K562 (cell line): ENCODE results near the gene LIPT2. TPM values are rescaled to one million over a fixed set of nuclear protein-coding genes. Genes with fewer than 3 reads are reported as not detected.

Experiments used
- ATAC-seq: fragments of 200-7000 bp; cut with Tn5 transposase; 3 replicates; pipeline ENCODE4 v1.9.1; 2020; ENCODE audit warnings: moderate library complexity
- BruUV-seq: library from RNA; stranded (reverse); fragments of 400-500 nt; replicated peaks from 2 replicates; lab custom pipeline; 2021; lab: Mats Ljungman, UMichigan
- CTCF ChIA-PET: fragments of 300-600 bp; formaldehyde crosslinking; extraction: SDS; loops from one replicate; lab custom pipeline; 2021; ENCODE audit warnings: low intra/inter-chr PET ratio; lab: Yijun Ruan, JAX
- POLR2A ChIA-PET: fragments of 300-600, 350-650 bp; sonication (Branson Sonifier 250); formaldehyde crosslinking; extraction: SDS; loops from one replicate; lab custom pipeline; 2021; ENCODE audit warnings: antibody characterized with exemption, inconsistent platforms; lab: Yijun Ruan, JAX
- DNase-seq, 4 experiments: peaks; one replicate each; pipeline versions ENCODE4 v3.0.0 to v3.0.0-alpha.2; 2011 to 2018; ENCODE audit warnings: low spot score in 3 of 4, mixed read lengths in 3 of 4; ENCODE audit errors: extremely low read depth in 1 of 4
- FAIRE-seq: peaks from 2 replicates; lab custom pipeline; 2011; peaks lifted over from hg19 to GRCh38; lab: Jason Lieb, UNC
- H2AFZ ChIP-seq: 2 replicates; pipeline ENCODE4 v1.6.0; 2011; ENCODE audit warnings: low read depth, low read length, control low read depth, inconsistent platforms
- H3K27ac ChIP-seq: fragments of 200-600 bp; 3 replicates; pipeline ENCODE4 v1.8.0; 2011; ENCODE audit warnings: low read depth, mild to moderate bottlenecking, control low read depth, inconsistent platforms, low read length, moderate library complexity, mixed read lengths; ENCODE audit errors: extremely low read depth
- H3K27me3 ChIP-seq, 2 experiments: fragments of 300-600 bp in 1 of 2; 2 replicates in 1 of 2; 3 replicates in 1 of 2; pipeline versions ENCODE4 v1.6.0 to v1.8.0; 2011; ENCODE audit warnings: inconsistent platforms in 2 of 2, low read length in 2 of 2, mild to moderate bottlenecking in 1 of 2, mixed read lengths in 1 of 2, moderate library complexity in 1 of 2; ENCODE audit not compliant: control insufficient read depth in 2 of 2, insufficient read depth in 2 of 2
- H3K36me3 ChIP-seq: fragments of 300-600 bp; 3 replicates; pipeline ENCODE4 v1.8.0; 2011; ENCODE audit warnings: mild to moderate bottlenecking, low read length, inconsistent platforms; ENCODE audit not compliant: control insufficient read depth, insufficient read depth
- H3K4me1 ChIP-seq, 2 experiments: fragments of 200-600 bp in 1 of 2; replicated peaks in 1 of 2; 2 replicates in 1 of 2; 3 replicates in 1 of 2; pipeline versions ENCODE4 v1.5.1 to v1.8.0; 2011; ENCODE audit warnings: inconsistent platforms in 2 of 2, low read length in 2 of 2, mild to moderate bottlenecking in 1 of 2, mixed read lengths in 1 of 2, moderate library complexity in 1 of 2; ENCODE audit not compliant: control insufficient read depth in 2 of 2, insufficient read depth in 2 of 2
- H3K4me2 ChIP-seq: 2 replicates; pipeline ENCODE4 v1.6.1; 2011; ENCODE audit warnings: low read length, control low read depth, inconsistent platforms, mixed read lengths; ENCODE audit not compliant: insufficient read depth
- H3K4me3 ChIP-seq: fragments of 200-600 bp; sonication (generic), shearing (Covaris generic); 2 replicates; pipeline ENCODE4 v1.5.1; 2016; ENCODE audit warnings: control low read depth, inconsistent platforms
- H3K79me2 ChIP-seq: fragments of 200-600 bp; 3 replicates; pipeline ENCODE4 v1.8.0; 2011; ENCODE audit warnings: low read length, inconsistent platforms; ENCODE audit not compliant: control insufficient read depth, insufficient read depth
- H3K9ac ChIP-seq, 2 experiments: 2 replicates each; pipeline versions ENCODE4 v1.6.0 to v1.6.1; 2011; ENCODE audit warnings: low read depth in 2 of 2, low read length in 2 of 2, control low read depth in 1 of 2, inconsistent platforms in 1 of 2, mild to moderate bottlenecking in 1 of 2, mixed read lengths in 1 of 2; ENCODE audit not compliant: insufficient read depth in 1 of 2
- H3K9me1 ChIP-seq: one replicate; pipeline ENCODE4 v1.6.0; 2011; ENCODE audit warnings: inconsistent platforms, mild to moderate bottlenecking, low read length, moderate library complexity; ENCODE audit not compliant: control insufficient read depth, insufficient read depth
- H3K9me3 ChIP-seq: replicated peaks from 2 replicates; pipeline ENCODE4 v1.5.1; 2011; ENCODE audit warnings: low read depth, low read length, inconsistent platforms; ENCODE audit not compliant: control insufficient read depth, insufficient read depth
- H4K20me1 ChIP-seq: replicated peaks from 2 replicates; pipeline ENCODE4 v1.6.1; 2011; ENCODE audit warnings: low read length, inconsistent platforms, mixed read lengths; ENCODE audit not compliant: control insufficient read depth, insufficient read depth
- CREB1 ChIP-seq, 2 experiments: sonication (generic) in 1 of 2; formaldehyde crosslinking in 1 of 2; IDR thresholded peaks; 2 replicates each; pipeline versions ENCODE4 v1.6.1 to v1.8.0; 2012 to 2022; ENCODE audit warnings: inconsistent platforms in 1 of 2, mild to moderate bottlenecking in 1 of 2, missing genetic modification reagents in 1 of 2, moderate library complexity in 1 of 2
- SAFB2 ChIP-seq: fragments of 200-400 bp; formaldehyde crosslinking; IDR thresholded peaks from 2 replicates; pipeline ENCODE4 v1.6.1; 2018; ENCODE audit warnings: borderline replicate concordance, low read length, low read depth, moderate library complexity; ENCODE audit not compliant: severe bottlenecking
- WGBS: fragments of 100-300 bp; shearing (Covaris generic); methylation state at CpG from one replicate; pipeline ENCODE4 v1.1.6; 2016; ENCODE audit warnings: low coverage, mixed read lengths; ENCODE audit not compliant: insufficient coverage; ENCODE audit errors: missing lambda C conversion rate; 5-methylcytosine and 5-hydroxymethylcytosine counted together
- in situ Hi-C: fragments of 300-500 bp; cut with MboI; formaldehyde crosslinking; loops from 4 replicates; pipeline ENCODE4 v1.15.0; 2018; ENCODE audit warnings: inconsistent platforms, mixed read lengths
- intact Hi-C: fragments of 100-400 bp; cut with micrococcal nuclease; formaldehyde crosslinking; loops from 2 replicates; pipeline ENCODE4 v1.14.2; 2022
- polyA plus RNA-seq, 8 experiments: library from polyadenylated mRNA; depleted of rRNA in 4 of 8; stranded (reverse) in 5 of 8; unstranded in 3 of 8; fragments of >200 nt; fragmentation: Nextera tagmentation in 2 of 8; fragmentation: Illumina TruSeq in 1 of 8; extraction: Ambion mirVana in 2 of 8; extraction: Trizol in 1 of 8; gene quantifications; 2 replicates each; pipeline versions ENCODE4 v1.2.1 to v1.2.3, GENCODE V29; 2011 to 2014; ENCODE audit warnings: inconsistent platforms in 1 of 8, missing spikeins in 1 of 8
- total RNA-seq, 7 experiments: library from RNA; depleted of rRNA in 6 of 7; stranded (reverse); fragments of >200 nt in 6 of 7; fragmentation: Illumina TruSeq in 2 of 7; extraction: Trizol in 2 of 7; gene quantifications; 2 replicates each; pipeline versions ENCODE4 v1.2.1 to v1.2.3, GENCODE V29; 2011 to 2021; ENCODE audit warnings: low replicate concordance in 1 of 7
- TF ChIP-seq, protein P1 (sequence below): fragments of 200-600 bp; sonication (generic); IDR thresholded peaks from one replicate; pipeline ENCODE4 v1.6.1; 2012; ENCODE audit warnings: mild to moderate bottlenecking, low read depth, low read length, inconsistent platforms
- TF ChIP-seq, protein P2 (sequence below), 2 experiments: fragments of 200-800 bp in 1 of 2; sonication (Bioruptor generic) in 1 of 2; sonication (generic) in 1 of 2; formaldehyde crosslinking in 1 of 2; IDR thresholded peaks in 1 of 2; conservative IDR thresholded peaks in 1 of 2; 2 replicates each; pipeline versions ENCODE4 v1.5.0 to v1.6.1; 2016 to 2020; ENCODE audit warnings: missing compliant biosample characterization in 1 of 2, missing genetic modification characterization in 1 of 2, missing genetic modification reagents in 1 of 2
- TF ChIP-seq, protein P3 (sequence below): fragments of 200-800 bp; sonication (Bioruptor generic); IDR thresholded peaks from 2 replicates; pipeline ENCODE4 v1.6.1; 2017; ENCODE audit warnings: missing genetic modification characterization, missing compliant biosample characterization

Gene LIPT2
- total and polyA plus RNA-seq, 9 of the 15 experiments (the other 6 are each of a cell fraction or from before 2014, with no cell fraction given), result 1.00 to 5.2 (median 3.5) TPM

DNA sequence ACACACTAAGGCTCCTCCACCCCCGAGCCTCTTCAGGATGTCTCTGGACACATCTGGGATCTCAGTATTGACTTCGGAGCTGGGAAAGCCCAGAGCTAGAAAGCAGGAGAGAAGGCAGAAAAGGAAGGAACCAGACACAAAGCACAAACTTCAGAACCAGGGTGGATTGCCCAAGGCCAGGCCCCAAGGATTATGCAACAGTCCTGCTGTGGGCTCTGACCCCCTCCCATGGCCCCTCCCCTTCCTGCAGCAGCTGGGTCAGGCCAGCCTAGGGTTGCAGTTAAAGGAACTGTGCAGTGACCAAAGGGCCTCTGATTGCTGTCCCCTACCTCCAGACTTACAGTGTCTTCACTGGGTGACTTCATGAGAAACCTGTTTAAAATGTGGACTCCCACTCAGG lies 31.5 kb downstream of the LIPT2 start:
- WGBS, result 31% methylated on average over 2 of the region's 2 CpGs
- peak overlapping the region; percentile 67 to 84; a peak in 3 of 4 replicates for H3K9ac ChIP-seq
- H3K79me2 ChIP-seq, result peaks cover 10% of the 10 kb centered on the region; the same call in 1 of the 3 replicates
- intact Hi-C loops (no loop called here), in situ Hi-C loops (loop anchor here (5.0 to 10.0 kb wide), 2 partner anchors 120 to 857 kb away; no protein-coding TSS in a partner anchor)
- peak overlapping the region; percentile 72 for H3K27ac ChIP-seq
- POLR2A ChIA-PET, result interaction anchor here (1.2 to 3.2 kb wide), 3 partner anchors 12 to 31 kb away, joined by 3 to 8 read pairs (median 5); no protein-coding TSS in a partner anchor
- H3K4me3 ChIP-seq, result peak overlapping the region; percentile 32
- H4K20me1 ChIP-seq, result no peaks in the 10 kb centered on the region
- H3K4me1 ChIP-seq, result peaks cover 37 to 52% of the 10 kb centered on the region in 2 experiments
- peak overlapping the region; percentile 84 for H2AFZ ChIP-seq
- H3K4me2 ChIP-seq, result peak overlapping the region; percentile 67
- no peaks in the 10 kb centered on the region for H3K9me3 ChIP-seq
- peaks cover 2% of the 10 kb centered on the region; the same call in 1 of the 3 replicates for H3K36me3 ChIP-seq
- no peaks in the 10 kb centered on the region for H3K27me3 ChIP-seq
- DNase-seq, result peak; percentile 58 to 84 (median 70)
- BruUV-seq, result no TSS peak
- CTCF ChIA-PET, result interaction anchor here (0.6 kb wide), 1 partner anchor 103 kb away, joined by 4 read pairs; no protein-coding TSS in a partner anchor
- ATAC-seq, result peak; percentile 87
- H3K9me1 ChIP-seq, result no peaks in the 10 kb centered on the region
- FAIRE-seq, result peak; percentile 56
- TF ChIP-seq, protein P1, sequence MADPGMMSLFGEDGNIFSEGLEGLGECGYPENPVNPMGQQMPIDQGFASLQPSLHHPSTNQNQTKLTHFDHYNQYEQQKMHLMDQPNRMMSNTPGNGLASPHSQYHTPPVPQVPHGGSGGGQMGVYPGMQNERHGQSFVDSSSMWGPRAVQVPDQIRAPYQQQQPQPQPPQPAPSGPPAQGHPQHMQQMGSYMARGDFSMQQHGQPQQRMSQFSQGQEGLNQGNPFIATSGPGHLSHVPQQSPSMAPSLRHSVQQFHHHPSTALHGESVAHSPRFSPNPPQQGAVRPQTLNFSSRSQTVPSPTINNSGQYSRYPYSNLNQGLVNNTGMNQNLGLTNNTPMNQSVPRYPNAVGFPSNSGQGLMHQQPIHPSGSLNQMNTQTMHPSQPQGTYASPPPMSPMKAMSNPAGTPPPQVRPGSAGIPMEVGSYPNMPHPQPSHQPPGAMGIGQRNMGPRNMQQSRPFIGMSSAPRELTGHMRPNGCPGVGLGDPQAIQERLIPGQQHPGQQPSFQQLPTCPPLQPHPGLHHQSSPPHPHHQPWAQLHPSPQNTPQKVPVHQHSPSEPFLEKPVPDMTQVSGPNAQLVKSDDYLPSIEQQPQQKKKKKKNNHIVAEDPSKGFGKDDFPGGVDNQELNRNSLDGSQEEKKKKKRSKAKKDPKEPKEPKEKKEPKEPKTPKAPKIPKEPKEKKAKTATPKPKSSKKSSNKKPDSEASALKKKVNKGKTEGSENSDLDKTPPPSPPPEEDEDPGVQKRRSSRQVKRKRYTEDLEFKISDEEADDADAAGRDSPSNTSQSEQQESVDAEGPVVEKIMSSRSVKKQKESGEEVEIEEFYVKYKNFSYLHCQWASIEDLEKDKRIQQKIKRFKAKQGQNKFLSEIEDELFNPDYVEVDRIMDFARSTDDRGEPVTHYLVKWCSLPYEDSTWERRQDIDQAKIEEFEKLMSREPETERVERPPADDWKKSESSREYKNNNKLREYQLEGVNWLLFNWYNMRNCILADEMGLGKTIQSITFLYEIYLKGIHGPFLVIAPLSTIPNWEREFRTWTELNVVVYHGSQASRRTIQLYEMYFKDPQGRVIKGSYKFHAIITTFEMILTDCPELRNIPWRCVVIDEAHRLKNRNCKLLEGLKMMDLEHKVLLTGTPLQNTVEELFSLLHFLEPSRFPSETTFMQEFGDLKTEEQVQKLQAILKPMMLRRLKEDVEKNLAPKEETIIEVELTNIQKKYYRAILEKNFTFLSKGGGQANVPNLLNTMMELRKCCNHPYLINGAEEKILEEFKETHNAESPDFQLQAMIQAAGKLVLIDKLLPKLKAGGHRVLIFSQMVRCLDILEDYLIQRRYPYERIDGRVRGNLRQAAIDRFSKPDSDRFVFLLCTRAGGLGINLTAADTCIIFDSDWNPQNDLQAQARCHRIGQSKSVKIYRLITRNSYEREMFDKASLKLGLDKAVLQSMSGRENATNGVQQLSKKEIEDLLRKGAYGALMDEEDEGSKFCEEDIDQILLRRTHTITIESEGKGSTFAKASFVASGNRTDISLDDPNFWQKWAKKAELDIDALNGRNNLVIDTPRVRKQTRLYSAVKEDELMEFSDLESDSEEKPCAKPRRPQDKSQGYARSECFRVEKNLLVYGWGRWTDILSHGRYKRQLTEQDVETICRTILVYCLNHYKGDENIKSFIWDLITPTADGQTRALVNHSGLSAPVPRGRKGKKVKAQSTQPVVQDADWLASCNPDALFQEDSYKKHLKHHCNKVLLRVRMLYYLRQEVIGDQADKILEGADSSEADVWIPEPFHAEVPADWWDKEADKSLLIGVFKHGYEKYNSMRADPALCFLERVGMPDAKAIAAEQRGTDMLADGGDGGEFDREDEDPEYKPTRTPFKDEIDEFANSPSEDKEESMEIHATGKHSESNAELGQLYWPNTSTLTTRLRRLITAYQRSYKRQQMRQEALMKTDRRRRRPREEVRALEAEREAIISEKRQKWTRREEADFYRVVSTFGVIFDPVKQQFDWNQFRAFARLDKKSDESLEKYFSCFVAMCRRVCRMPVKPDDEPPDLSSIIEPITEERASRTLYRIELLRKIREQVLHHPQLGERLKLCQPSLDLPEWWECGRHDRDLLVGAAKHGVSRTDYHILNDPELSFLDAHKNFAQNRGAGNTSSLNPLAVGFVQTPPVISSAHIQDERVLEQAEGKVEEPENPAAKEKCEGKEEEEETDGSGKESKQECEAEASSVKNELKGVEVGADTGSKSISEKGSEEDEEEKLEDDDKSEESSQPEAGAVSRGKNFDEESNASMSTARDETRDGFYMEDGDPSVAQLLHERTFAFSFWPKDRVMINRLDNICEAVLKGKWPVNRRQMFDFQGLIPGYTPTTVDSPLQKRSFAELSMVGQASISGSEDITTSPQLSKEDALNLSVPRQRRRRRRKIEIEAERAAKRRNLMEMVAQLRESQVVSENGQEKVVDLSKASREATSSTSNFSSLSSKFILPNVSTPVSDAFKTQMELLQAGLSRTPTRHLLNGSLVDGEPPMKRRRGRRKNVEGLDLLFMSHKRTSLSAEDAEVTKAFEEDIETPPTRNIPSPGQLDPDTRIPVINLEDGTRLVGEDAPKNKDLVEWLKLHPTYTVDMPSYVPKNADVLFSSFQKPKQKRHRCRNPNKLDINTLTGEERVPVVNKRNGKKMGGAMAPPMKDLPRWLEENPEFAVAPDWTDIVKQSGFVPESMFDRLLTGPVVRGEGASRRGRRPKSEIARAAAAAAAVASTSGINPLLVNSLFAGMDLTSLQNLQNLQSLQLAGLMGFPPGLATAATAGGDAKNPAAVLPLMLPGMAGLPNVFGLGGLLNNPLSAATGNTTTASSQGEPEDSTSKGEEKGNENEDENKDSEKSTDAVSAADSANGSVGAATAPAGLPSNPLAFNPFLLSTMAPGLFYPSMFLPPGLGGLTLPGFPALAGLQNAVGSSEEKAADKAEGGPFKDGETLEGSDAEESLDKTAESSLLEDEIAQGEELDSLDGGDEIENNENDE, result no peak
- TF ChIP-seq, protein P2, sequence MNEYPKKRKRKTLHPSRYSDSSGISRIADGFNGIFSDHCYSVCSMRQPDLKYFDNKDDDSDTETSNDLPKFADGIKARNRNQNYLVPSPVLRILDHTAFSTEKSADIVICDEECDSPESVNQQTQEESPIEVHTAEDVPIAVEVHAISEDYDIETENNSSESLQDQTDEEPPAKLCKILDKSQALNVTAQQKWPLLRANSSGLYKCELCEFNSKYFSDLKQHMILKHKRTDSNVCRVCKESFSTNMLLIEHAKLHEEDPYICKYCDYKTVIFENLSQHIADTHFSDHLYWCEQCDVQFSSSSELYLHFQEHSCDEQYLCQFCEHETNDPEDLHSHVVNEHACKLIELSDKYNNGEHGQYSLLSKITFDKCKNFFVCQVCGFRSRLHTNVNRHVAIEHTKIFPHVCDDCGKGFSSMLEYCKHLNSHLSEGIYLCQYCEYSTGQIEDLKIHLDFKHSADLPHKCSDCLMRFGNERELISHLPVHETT (CRISPR knock-in tag; conservative IDR thresholded peaks at IDR 0.05 in 1 of 2, IDR thresholded peaks at IDR 0.05 in 1 of 2), result no peak
- no peak for TF ChIP-seq SAFB2
- TF ChIP-seq CREB1 (IDR thresholded peaks at IDR 0.05), result no peak
- 0 out of 2 replicates have a peak, but pooled peaks have one; percentile 12 for TF ChIP-seq CREB1 (CRISPR knock-in tag; IDR thresholded peaks at IDR 0.05)
- TF ChIP-seq, protein P3, sequence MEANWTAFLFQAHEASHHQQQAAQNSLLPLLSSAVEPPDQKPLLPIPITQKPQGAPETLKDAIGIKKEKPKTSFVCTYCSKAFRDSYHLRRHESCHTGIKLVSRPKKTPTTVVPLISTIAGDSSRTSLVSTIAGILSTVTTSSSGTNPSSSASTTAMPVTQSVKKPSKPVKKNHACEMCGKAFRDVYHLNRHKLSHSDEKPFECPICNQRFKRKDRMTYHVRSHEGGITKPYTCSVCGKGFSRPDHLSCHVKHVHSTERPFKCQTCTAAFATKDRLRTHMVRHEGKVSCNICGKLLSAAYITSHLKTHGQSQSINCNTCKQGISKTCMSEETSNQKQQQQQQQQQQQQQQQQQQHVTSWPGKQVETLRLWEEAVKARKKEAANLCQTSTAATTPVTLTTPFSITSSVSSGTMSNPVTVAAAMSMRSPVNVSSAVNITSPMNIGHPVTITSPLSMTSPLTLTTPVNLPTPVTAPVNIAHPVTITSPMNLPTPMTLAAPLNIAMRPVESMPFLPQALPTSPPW, result peak; percentile 97
